Measurements from ENCODE around the gene CCDC87. TPM values are rescaled to one million over a fixed set of nuclear protein-coding genes. Genes with fewer than 3 reads are reported as not detected.
A peak's percentile ranks its signal among the peaks of the same experiment; 100 is the strongest.

The CCDC87 gene
- total RNA-seq, 1 experiment from 2014 or later = 0.52 TPM

GRCh38 chr11:66559866-66560676 lies 32.8 kb downstream of the CCDC87 start:
- Histone ChIP-seq H3K36me3 (replicated peaks; ENCODE audit: control insufficient read depth, insufficient read depth, low read length) (peaks cover 22% of the 10 kb centered on the region), H3K27me3 (ENCODE audit: control insufficient read depth, insufficient read depth, low read length) (no peaks in the 10 kb centered on the region), H3K4me3 (ENCODE audit: insufficient read depth, low read depth, low read length) (no peak overlapping the region)
- no peak for DNase-seq

GRCh38 chr11:66559142-66559865 lies 33.6 kb downstream of the CCDC87 start:
- Histone ChIP-seq H3K36me3 (replicated peaks; ENCODE audit: control insufficient read depth, insufficient read depth, low read length) (peaks cover 22% of the 10 kb centered on the region), H3K27me3 (ENCODE audit: control insufficient read depth, insufficient read depth, low read length) (no peaks in the 10 kb centered on the region), H3K4me3 (ENCODE audit: insufficient read depth, low read depth, low read length) (no peak overlapping the region)
- peak; percentile 96 for DNase-seq

- Histone ChIP-seq H3K36me3 (replicated peaks; ENCODE audit: control insufficient read depth, insufficient read depth, low read length) (peaks cover 22% of the 10 kb centered on the region), H3K4me3 (ENCODE audit: insufficient read depth, low read depth, low read length) (no peak overlapping the region), H3K27me3 (ENCODE audit: control insufficient read depth, insufficient read depth, low read length) (no peaks in the 10 kb centered on the region)
- DNase-seq = peak; percentile 38
These were observed 35.0 kb downstream of the CCDC87 start for GRCh38 chr11:66557733-66558326.

- Histone ChIP-seq H3K36me3 (replicated peaks; ENCODE audit: control insufficient read depth, insufficient read depth, low read length) (peaks cover 16% of the 10 kb centered on the region), H3K4me3 (ENCODE audit: insufficient read depth, low read depth, low read length) (no peak overlapping the region), H3K27me3 (ENCODE audit: control insufficient read depth, insufficient read depth, low read length) (no peaks in the 10 kb centered on the region)
- DNase-seq = no peak
These were observed 36.8 kb downstream of the CCDC87 start for GRCh38 chr11:66556086-66556485.

GRCh38 chr11:66555416-66555815 lies 37.4 kb downstream of the CCDC87 start:
- Histone ChIP-seq H3K27me3 (ENCODE audit: control insufficient read depth, insufficient read depth, low read length) (no peaks in the 10 kb centered on the region), H3K4me3 (ENCODE audit: insufficient read depth, low read depth, low read length) (no peak overlapping the region), H3K36me3 (replicated peaks; ENCODE audit: control insufficient read depth, insufficient read depth, low read length) (peaks cover 14% of the 10 kb centered on the region)
- DNase-seq = no peak

GRCh38 chr11:66554602-66555001 lies 38.3 kb downstream of the CCDC87 start:
- DNase-seq = no peak
- Histone ChIP-seq H3K36me3 (replicated peaks; ENCODE audit: control insufficient read depth, insufficient read depth, low read length) (peaks cover 12% of the 10 kb centered on the region), H3K4me3 (ENCODE audit: insufficient read depth, low read depth, low read length) (no peak overlapping the region), H3K27me3 (ENCODE audit: control insufficient read depth, insufficient read depth, low read length) (no peaks in the 10 kb centered on the region)

- DNase-seq = no peak
- no peak overlapping the region for H3K4me3 ChIP-seq (ENCODE audit: insufficient read depth, low read depth, low read length)
- H3K36me3 ChIP-seq (replicated peaks; ENCODE audit: control insufficient read depth, insufficient read depth, low read length) = peaks cover 2% of the 10 kb centered on the region
- no peaks in the 10 kb centered on the region for H3K27me3 ChIP-seq (ENCODE audit: control insufficient read depth, insufficient read depth, low read length)
These were observed 42.0 kb downstream of the CCDC87 start for GRCh38 chr11:66550887-66551286.

- Histone ChIP-seq H3K36me3 (replicated peaks; ENCODE audit: control insufficient read depth, insufficient read depth, low read length) (peaks cover 1% of the 10 kb centered on the region), H3K27me3 (ENCODE audit: control insufficient read depth, insufficient read depth, low read length) (no peaks in the 10 kb centered on the region), H3K4me3 (ENCODE audit: insufficient read depth, low read depth, low read length) (no peak overlapping the region)
- no peak for DNase-seq
These were observed 43.2 kb downstream of the CCDC87 start for GRCh38 chr11:66549696-66550095.

- Histone ChIP-seq H3K36me3 (replicated peaks; ENCODE audit: control insufficient read depth, insufficient read depth, low read length) (peaks cover 1% of the 10 kb centered on the region), H3K4me3 (ENCODE audit: insufficient read depth, low read depth, low read length) (no peak overlapping the region), H3K27me3 (ENCODE audit: control insufficient read depth, insufficient read depth, low read length) (no peaks in the 10 kb centered on the region)
- DNase-seq = peak; percentile 41
These were observed 43.9 kb downstream of the CCDC87 start for GRCh38 chr11:66548774-66549630.

GRCh38 chr11:66548041-66548440 lies 44.8 kb downstream of the CCDC87 start:
- no peak for DNase-seq
- Histone ChIP-seq H3K36me3 (replicated peaks; ENCODE audit: control insufficient read depth, insufficient read depth, low read length) (peaks cover 1% of the 10 kb centered on the region; the same call in 1 of the 2 replicates), H3K27me3 (ENCODE audit: control insufficient read depth, insufficient read depth, low read length) (no peaks in the 10 kb centered on the region), H3K4me3 (ENCODE audit: insufficient read depth, low read depth, low read length) (no peak overlapping the region)

GRCh38 chr11:66547662-66548009 lies 45.2 kb downstream of the CCDC87 start:
- peak; percentile 89 for DNase-seq
- no peaks in the 10 kb centered on the region for H3K27me3 ChIP-seq (ENCODE audit: control insufficient read depth, insufficient read depth, low read length)
- H3K36me3 ChIP-seq (replicated peaks; ENCODE audit: control insufficient read depth, insufficient read depth, low read length) = peaks cover 1% of the 10 kb centered on the region; the same call in 1 of the 2 replicates
- peak overlapping the region; percentile 65 for H3K4me3 ChIP-seq (ENCODE audit: insufficient read depth, low read depth, low read length)

GRCh38 chr11:66546966-66547661 lies 45.7 kb downstream of the CCDC87 start:
- H3K4me3 ChIP-seq (ENCODE audit: insufficient read depth, low read depth, low read length) = peak overlapping the region; percentile 65
- DNase-seq = peak; percentile 77

GRCh38 chr11:66546368-66546965 lies 46.4 kb downstream of the CCDC87 start, which contains the start of gene ACTN3:
Gene ACTN3, plus strand, starts transcription at chr11:66546903. Its CDS starts 35 bp downstream, at chr11:66546938.
- peak; percentile 96 for DNase-seq
- Histone ChIP-seq H3K27me3 (ENCODE audit: control insufficient read depth, insufficient read depth, low read length) (no peaks in the 10 kb centered on the region), H3K4me3 (ENCODE audit: insufficient read depth, low read depth, low read length) (peak within 1 kb of the TSS; percentile 65), H3K36me3 (replicated peaks; ENCODE audit: control insufficient read depth, insufficient read depth, low read length) (peaks cover 5% of the 10 kb centered on the region)

More at GRCh38 chr11:66546966-66547661, 45.7 kb downstream of the CCDC87 start:
- H3K36me3 ChIP-seq (replicated peaks; ENCODE audit: control insufficient read depth, insufficient read depth, low read length) = peaks cover 1% of the 10 kb centered on the region
- H3K27me3 ChIP-seq (ENCODE audit: control insufficient read depth, insufficient read depth, low read length) = no peaks in the 10 kb centered on the region
